ENCODE measurements around the gene MFNG.

MFNG gene

DNA sequence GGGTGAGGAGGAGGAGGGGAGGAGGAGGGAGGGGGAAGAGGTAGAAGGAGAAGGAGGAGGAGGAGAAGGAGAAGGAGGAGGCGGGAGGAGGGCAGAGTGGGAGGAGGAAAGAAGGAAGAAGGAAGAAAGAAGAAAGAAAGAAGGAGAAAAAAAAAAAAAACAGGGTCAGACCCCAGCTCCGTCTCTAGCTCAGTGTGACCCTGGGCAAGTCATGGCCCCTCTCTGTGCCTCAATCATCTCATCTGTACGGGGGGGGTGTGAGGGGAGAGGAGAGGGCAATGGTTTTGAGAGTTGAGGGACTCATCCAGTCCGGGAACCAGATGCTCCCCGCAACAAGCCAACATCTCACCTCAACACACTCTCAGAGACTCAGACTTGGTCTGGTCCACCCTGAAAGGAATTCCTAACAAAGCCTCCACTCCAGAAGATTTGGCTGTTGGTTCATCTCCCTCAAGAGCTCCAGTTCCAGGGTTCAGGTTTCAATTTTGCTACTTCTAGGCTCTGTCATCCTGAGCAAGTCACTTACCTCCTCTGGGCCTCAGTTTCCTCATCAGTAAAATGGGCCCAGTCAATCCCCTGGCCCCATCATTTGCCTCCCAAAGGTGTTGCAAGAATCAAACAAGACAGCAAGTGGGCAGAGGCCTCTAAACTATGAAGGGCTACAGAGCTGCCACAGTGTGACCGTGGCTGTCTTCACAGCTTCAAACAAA, 25.4 kb upstream of the MFNG start:
- no peak for DNase-seq

DNA sequence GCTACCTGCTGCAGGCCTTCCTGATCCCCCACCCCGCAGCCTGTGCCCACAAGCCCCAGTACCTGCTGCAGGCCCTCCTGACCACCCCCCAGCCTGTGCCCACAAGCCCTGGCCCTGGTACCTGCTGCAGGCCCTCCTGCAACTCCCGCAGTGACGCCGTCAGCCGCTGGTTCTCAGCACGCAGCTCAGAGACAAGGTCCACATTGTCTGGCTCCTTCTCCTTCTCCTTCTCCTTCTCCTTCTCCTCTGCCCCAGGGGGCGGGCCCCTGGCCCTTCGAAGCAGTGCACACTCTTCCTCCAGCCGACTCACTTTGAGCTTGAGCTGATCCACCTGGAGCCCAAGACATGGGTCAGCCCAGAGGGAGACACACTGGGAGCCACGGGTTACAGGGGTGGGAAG, 23.9 kb upstream of the MFNG start:
- no peak for DNase-seq

DNA sequence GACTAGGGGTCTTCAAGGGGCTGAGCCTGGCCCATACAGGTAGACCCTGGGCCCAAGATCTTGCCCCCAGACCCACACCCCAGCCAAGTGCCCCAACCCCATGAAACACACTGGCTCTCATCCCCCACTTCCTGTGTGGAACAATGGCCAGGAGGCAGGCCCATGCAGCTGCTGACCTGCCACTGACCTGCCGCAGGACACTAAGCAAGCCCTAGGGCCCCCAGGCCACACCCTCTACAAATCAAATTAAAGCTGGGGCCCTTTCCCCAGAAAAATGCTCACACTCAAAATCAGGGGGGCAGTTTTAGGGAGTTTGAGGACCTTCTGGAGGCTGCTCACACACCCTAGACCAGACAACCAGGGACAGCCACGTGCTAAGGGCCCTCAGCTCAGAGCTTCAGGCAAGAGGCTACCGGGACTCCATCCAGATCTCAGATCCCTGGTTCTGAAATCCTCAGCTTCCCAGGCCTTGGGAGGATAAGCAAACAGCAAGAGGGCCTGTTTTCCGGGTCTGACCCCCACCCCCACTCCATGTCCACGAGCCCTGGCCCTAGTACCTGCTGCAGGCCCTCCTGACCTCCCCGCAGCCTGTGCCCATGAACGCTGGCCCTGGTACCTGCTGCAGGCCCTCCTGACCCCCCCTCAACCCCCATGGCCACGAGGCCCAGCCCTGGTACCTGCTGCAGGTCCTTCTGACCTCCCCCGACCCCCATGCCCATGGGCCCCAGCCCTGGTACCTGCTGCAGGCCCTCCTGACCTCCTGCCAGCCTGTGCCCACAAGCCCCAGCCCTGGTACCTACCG, 23.1 kb upstream of the MFNG start:
- DNase-seq: no peak

DNA sequence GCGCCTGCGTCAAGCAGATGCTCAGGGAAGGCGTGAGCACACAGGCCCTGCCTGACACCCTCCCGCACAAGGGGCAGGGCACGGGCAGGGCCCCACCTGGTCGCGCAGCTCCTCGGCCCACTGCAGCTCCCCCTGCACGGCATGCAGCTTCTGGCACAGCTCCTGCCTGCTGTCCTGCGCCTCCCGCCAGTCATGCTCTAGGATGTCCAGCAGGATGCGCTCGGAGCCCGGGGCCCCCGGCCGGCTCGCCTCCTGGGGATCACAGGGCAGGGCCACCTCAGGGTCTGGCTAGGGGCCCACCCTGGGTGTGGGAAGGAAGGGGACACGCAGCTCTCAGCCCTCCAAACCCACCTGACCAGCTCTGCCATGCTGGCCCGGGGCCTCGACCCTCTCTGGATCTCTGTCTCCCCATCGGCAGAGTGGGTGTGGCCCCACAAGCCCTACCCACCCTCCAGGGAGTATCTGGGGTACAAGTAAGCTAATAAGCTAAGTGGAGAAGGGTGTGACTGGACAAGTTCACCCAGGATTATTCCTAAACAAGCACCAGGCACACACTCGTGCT, 22.3 kb upstream of the MFNG start:
- no peak for DNase-seq

DNA sequence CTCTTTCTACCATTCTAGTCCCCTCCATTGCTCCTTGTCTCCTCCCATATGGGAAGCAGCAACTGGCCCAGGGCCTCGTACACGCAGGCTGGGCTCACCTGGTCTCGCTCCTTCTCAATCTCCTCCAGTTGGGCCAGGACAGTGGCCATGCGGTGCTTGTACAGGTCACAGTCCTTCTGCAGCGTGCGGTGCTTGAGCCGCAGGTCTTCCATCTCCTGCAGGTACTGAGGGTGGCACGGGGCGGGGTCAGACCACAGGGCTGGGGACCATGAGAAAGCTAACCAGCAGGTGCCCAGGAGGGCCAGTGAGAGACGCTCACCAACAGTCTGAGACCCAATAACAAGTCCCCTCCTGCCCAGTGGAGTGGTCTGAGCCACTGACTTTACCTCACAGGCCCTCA, 21.5 kb upstream of the MFNG start:
- DNase-seq: no peak

DNA sequence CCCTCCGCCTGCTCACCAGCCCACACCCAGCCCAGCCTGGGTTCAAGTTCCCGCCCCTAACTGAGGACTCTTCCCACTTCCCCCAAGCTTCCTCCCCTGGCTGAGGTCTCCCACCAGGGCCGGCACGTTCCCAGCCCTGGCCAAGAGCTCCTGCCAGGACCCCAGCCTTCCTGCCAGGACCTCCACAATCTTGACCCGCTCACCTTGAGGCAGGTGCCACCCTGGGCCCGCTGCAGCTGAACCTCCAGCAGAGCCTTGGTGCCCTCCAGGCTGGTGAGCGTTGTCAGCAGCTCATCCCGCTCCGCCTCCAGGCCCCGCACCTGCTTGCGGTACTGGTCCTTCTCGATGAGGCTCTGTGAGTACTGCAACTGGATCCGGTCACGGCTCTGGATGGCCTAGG, 19.8 kb upstream of the MFNG start:
- DNase-seq: no peak

DNA sequence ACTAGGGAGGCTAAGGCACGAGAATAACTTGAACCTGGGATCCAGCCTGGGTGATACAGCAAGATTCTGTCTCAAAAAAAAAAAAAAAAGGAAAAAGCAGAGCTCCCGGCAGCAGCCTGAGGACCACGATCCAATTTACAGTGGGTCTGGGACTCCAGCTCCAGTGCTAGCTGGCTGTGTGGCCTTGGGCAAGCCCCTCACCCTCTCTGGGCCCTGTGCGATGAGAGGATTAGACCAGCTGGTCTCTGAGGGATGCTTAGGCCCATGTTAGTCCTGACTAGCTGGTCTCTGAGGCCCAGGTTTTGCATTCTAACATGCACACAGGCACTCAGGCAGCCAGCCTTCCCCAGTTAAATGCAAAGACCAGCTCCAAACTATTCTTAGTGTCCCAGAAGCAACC, 19.4 kb upstream of the MFNG start:
- DNase-seq: no peak

DNA sequence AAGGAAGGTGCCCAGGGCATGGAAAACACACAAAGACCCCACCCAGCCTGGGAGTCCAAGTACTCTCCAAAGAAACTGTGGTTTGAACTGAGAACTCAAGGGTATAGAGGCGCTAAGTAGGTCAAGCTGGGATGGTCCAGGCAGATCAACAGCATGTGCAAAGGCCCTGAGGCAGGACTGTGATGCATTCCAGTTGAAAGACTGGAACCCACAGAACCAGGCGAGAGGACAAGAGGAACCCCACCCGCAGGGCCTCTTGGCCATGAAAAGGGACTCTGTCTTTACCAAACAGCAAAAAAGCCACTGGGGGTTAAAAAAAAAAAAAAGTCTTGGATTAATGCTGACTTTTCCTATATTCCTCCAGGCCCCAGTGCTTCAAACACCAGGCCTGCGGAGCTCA, 18.8 kb upstream of the MFNG start:
- no peak for DNase-seq

DNA sequence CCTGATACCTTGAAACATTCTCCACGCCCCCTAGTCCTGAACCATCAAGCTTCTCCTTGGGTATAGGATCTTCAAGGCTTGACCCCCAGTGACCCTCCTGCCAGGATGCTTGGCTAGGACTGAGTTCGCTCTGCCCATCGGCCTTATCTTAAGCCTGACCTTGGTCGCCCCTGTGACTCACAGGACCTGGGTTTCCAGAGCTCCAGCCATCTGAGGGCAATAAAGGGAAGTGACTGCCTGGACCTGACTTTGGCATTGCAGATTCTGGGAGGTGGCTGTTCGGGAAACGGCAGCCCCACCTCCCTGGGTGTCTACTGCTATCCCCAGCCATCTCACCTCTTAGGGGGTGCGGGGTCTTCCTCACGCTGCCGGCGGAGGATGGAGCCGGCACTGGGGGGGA, 17.7 kb upstream of the MFNG start:
- no peak for DNase-seq

DNA sequence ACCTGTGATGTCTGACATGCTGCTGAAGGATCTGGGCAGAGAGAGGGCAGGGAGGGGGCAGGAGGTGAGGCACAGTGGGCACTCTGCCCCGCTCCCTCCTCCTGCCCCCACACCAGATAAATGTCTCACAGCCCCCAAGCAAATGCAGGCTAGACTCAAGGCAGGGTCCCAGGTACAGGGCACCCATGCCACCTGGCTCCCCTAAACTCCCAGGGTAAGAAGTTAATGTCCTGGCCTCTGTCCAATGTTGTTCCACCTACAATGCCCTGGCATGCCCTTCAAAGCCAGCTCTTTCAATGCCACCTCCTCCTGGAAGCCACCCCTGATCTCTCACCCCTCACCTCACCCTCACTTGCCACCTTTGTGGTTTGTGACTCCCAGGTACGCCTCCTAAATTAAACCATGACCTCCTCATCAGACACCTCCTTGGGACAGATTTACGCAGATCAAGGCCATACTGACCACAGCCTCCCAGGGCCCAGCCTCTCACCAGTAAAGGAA, 17.0 kb upstream of the MFNG start:
- DNase-seq: no peak

DNA sequence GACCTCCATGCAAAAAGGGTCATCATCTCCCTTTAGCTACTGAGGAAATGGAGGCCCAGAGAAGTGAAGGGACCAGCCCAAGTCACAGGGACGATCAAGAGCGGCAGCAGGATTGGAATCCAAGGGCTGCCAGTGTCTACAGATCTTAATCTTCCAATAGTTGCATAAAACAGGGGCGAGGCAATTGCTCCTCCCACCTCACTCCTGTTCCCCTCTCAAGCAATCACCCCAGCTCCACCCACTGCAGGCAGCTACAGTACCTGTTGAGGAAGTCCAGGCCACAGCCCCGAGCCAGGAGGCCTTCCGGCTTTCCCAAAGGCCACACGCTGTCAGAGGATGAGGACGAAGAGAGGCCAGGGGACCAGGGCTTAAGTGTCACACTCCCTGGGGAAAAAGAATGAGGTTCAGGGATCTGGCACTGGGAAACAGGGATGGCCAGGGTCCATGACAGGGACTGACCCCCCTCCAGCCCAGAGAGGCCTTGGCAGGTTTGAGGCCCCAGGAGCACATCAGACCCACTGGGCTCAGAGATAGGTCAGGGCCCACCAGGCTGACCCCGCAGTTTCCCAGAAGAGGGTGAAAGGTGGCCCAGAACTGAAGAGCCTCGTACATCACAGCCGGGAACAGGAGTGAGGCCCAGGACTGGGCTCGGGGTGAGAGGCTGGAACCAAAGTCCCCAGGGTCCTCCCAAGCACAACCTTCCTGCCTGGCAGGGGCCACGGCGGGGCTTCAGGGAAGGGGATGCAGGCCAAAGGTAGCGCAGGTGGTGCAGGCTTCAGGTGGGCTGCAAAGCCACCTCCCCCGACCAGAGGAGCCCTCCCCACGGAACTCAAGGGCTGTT, 16.4 kb upstream of the MFNG start:
- DNase-seq: no peak

DNA sequence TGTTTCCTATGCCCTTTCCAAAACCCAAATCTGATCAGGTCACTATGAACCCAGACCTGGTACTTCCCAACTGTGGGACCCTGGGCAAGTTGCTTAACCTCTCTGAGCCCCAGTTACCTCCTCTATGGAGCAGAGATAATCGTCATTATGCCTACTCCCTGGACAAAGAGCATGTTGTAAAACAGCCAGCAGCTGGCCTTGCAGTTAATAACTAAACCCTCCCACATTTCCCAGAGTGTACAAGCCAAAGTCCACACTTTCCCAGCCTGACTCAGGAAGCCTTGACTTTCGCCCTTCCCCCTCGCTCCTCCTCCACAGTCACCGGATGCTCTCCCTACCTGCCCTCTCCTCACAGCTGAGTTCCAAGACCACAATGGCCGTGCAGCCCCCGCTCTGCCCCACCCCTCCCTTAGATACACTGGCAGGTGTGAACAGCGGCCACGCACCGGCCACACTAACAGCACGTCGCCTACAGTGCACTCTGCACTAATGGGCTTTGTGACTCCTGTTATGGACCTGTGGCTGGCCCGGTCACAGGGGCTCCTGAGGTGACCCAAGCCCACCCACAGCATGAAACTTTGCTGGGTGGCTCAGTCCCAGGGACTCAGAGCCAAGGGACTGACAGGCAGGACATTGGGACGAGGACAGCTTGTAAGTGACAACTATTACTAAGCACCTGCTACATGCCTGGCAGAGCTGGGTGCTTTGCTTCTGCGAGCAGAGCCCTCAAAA, 15.6 kb upstream of the MFNG start:
- DNase-seq: peak; percentile 71

DNA sequence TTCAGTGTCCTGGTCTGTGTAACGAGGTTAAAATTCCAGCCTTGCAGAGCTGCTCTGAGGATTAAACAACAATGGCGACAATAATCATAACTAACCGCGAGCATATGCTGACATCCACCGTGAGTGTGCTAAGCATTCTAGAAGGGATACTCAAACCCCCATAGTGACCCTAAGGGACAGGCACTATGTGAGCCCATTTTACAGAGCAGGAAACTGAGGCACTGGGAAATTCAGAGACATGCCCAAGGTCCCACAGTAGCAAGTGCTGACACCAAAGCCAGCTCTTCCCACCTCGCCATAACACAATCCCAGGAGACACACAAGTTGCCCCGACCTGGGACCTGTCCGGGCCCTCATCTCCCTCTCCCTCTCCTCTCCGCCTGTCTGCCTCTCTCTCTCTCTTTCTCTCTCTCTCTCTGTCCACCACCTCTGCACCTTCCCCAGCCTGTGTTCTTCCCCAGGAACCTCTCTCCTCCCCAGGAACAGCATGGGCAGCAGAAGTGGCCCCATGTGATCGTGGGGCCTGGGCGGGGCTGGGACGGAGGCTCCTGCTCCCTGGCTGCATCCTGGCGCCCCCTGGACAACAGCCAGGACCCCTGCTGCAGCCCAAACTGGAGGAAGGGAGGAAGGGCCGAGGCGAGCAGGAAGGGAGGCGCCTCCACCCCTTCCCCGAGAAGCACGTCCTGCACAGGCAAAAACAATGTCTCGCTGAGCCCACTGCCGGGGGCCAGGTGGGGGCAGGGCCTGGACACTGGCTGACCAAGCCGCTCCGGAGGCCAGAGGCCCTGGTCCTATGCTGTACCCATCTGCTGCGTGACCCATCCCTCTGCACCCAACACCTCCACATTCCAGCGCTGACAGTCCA, 14.8 kb upstream of the MFNG start:
- DNase-seq: no peak

DNA sequence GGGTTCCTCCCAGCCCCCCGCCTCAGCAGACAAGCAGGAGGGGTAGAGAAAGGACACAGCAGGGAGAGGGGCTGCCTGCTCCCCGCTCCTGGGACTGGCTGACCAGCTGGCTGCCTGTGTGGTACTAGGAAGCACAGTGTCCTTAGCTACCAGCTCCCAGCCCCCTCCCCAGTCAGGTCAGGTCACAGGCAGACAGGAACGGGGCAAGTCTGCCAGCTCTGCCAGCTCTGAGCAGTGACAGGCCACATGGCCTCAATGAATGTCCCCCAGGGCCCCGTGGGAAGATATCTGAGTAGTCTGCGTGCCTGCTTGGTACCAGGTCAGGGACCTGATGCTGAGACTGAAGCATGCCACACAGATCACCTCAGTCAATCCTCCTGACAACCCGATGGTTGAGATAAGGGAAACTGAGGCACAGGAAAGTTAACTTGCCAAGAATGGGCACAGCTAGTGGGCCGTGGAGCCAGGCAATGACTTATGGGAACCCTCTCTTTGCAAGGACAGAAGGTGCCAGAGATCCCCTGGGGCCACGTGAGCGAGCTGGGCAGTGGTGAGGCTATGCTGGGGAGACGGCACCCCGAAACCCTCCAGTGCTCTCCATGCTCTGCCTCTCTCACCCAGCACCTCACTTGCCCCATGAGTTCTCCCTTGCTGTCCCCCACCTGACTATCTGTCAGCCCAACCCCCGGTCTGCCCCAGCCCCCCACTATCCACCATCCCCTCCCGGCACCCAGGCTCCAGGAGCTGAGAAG, 13.8 kb upstream of the MFNG start:
- no peak for DNase-seq

DNA sequence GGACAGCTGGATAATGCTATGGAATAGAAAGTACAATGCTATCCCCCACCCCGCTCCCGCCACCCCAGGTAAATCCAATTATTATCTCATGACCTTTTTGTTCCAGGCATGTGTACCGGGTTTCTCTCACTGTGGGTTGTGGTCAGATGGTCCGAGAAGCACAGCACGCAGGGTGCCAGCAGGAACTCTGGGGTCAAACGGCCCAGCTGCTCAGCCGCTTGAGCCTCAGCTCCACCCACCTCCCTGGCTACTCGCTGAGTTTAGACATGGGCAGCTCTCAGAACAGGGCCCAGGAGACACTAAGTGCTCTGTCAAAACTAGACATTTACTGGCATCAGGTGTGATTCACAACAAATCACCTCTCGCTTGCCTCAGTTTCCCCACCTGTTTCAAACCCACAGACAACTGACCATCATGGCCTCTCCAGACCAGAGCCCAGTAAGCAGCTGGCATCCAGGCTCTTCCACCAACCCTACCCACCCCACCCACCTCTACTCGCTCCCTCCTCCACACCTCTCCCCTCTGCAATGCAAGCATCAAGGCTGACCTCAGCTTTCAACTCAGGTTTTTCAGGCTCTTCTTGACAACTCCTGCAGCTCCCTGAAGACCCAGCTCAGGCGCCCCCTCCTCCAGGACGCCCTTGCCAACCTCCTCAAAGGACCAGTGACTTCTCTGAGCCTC, 13.0 kb upstream of the MFNG start:
- no peak for DNase-seq

DNA sequence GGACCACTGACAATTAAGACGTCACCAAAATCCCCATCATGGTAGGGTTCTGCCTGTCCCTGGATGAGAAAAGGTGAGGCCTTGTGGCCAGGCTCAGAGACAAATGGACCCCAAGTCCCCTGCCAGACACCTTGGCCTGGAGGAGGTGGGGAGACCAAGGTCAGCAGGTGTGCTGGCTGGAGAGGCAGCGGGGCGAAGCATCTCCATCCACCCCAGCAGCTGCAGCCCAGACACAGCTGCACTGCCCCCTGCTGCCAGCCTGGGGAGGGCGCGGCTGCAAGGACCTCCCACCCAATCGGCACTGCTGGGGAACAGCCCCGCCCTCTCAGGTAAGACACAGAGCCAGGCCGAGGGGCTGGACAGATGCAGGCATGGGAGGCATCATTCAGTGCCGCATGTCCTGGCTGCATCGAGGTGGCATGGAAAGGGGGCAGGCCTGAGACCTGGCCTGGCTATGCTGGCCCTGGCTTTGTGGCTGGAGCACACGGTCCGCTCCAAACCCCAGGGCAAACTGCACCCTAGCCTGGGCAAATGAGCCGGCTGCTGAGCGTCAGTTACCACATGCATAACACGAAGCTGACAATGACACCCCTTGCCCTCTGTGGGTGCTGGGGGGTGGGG, 12.2 kb upstream of the MFNG start:
- DNase-seq: no peak

DNA sequence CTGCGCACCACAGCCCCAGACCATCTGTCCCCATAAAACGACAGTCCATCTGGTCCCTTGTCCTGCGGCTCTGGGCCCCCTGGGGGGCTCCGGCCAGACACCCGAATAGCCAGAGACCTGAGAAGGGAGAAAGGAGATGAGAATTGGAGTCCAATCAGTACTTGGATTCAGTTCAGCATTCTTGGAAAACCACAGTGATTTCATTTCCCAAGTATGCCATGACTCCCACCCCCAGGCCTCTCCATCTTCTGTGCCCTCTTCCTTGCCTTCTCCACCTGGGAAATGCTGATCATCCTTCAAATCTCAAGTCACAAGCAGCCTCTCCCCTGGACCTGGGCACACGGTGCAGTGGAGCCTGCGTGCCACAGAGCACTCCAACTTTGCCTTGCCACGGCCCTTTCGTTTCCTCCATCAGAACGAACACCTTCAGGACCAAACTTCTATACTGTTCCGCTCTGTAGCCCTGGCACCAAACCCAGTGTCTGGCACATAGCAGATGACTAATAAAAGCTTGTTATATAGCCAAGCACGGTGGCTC, 10.9 kb upstream of the MFNG start:
- no peak for DNase-seq

DNA sequence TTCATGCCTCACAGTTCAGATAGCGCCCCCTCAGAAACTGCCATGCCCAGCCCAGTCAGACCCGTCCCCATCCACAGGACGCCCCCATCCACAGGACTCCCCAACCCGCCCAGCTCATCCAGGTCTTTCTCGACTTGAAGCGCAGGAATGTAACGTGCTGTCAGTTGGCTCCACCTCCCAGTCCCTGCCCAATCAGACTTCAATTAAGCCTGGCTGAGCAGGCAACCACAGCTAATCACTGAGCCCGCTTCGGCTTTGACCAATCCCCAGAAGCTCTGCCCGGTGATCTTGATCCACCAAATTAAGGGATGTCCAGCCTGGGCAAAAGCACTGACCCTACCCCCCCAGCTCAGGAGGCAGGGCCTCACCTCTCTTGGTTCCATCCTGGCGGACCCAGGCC, 10.5 kb upstream of the MFNG start:
- no peak for DNase-seq

DNA sequence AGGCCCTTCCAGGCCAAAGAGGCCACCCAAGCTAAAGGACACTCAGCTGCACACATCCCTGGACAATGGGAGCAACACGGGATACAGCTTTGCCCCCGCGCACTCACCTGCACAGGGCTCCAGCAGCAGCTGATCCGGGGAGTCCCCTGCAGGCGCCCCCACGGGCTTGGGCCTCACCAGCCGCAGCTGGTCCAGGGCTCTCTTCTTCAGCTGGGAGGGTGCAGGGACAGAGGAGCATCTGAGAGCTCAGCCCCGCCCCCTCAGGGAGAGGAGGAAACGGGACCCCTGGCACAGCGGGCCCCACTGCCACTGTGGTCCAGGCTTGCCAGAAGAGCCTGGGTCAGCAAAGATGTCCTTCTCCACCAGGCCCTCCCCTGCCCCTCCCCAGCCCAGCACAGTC, 7.8 kb upstream of the MFNG start:
- DNase-seq: no peak

All from NCI-H2029 (cell line).